HepG2 (cell line): ENCODE measurements around the gene TNMD. TPM values are rescaled to one million over a fixed set of nuclear protein-coding genes. Genes with fewer than 3 reads are reported as not detected.
A peak's percentile ranks its signal among the peaks of the same experiment; 100 is the strongest.

Source experiments
- CREB3 ChIP-seq: sonication (generic); formaldehyde crosslinking; IDR thresholded peaks from 2 replicates; pipeline ENCODE4 v1.5.0; 2020; ENCODE audit warnings: missing genetic modification reagents
- EP300 ChIP-seq, 3 experiments: sonication (generic) in 1 of 3; formaldehyde crosslinking in 1 of 3; IDR thresholded peaks; 2 replicates each; pipeline versions ENCODE4 v1.5.1 to v1.6.1; 2011 to 2020; ENCODE audit warnings: low read depth in 2 of 3, low read length in 2 of 3, borderline replicate concordance in 1 of 3, improper control_type of control experiment in 1 of 3, mild to moderate bottlenecking in 1 of 3, missing genetic modification reagents in 1 of 3, moderate library complexity in 1 of 3
- GTF3A ChIP-seq: sonication (generic); formaldehyde crosslinking; conservative IDR thresholded peaks from 2 replicates; pipeline ENCODE4 v1.4.0; 2020; ENCODE audit warnings: mild to moderate bottlenecking, missing genetic modification reagents
- MAX ChIP-seq: IDR thresholded peaks from 2 replicates; pipeline ENCODE4 v1.6.1; 2012; ENCODE audit warnings: inconsistent platforms
- NFAT5 ChIP-seq: sonication (generic); formaldehyde crosslinking; IDR thresholded peaks from 2 replicates; pipeline ENCODE4 v1.4.0; 2020; ENCODE audit warnings: missing genetic modification reagents
- PATZ1 ChIP-seq: sonication (generic); formaldehyde crosslinking; IDR thresholded peaks from 2 replicates; pipeline ENCODE4 v1.4.0; 2020; ENCODE audit warnings: missing genetic modification reagents
- PLSCR1 ChIP-seq: sonication (generic); formaldehyde crosslinking; IDR thresholded peaks from 2 replicates; pipeline ENCODE4 v1.5.0; 2020; ENCODE audit warnings: missing genetic modification reagents, mild to moderate bottlenecking, borderline replicate concordance
- SALL1 ChIP-seq: sonication (generic); formaldehyde crosslinking; IDR thresholded peaks from 2 replicates; pipeline ENCODE4 v1.8.0; 2022; ENCODE audit warnings: mild to moderate bottlenecking, missing genetic modification reagents
- THAP11 ChIP-seq: IDR thresholded peaks from 2 replicates; pipeline ENCODE4 v1.6.1; 2016; ENCODE audit warnings: missing biosample characterization, missing genetic modification reagents
- ZKSCAN1 ChIP-seq: fragments of 150-350 bp; IDR thresholded peaks from 2 replicates; pipeline ENCODE4 v1.6.1; 2014; ENCODE audit warnings: low read length
- ZNF629 ChIP-seq: sonication (generic); formaldehyde crosslinking; conservative IDR thresholded peaks from 2 replicates; pipeline ENCODE4 v1.5.0; 2020; ENCODE audit warnings: missing genetic modification reagents
- ZNF784 ChIP-seq: sonication (generic); formaldehyde crosslinking; IDR thresholded peaks from 2 replicates; pipeline ENCODE4 v1.5.1; 2020; ENCODE audit warnings: missing genetic modification reagents, mild to moderate bottlenecking, borderline replicate concordance
- polyA plus RNA-seq, 8 experiments: library from polyadenylated mRNA; depleted of rRNA in 3 of 8; stranded (reverse) in 7 of 8; unstranded in 1 of 8; fragments of >200 nt; fragmentation: Illumina TruSeq in 4 of 8; extraction: Trizol in 4 of 8; gene quantifications; 2 replicates each; pipeline versions ENCODE4 v1.2.1 to v1.2.3, GENCODE V29; 2011 to 2016; ENCODE audit warnings: low read depth in 4 of 8, missing spikeins in 1 of 8, mixed read lengths in 1 of 8; ENCODE audit not compliant: insufficient read depth in 1 of 8
- total RNA-seq, 5 experiments: library from RNA; depleted of rRNA; stranded (reverse); fragments of >200 nt; fragmentation: Illumina TruSeq; extraction: Trizol; gene quantifications; 2 replicates each; pipeline ENCODE4 v1.2.3, GENCODE V29; 2016; ENCODE audit warnings: low read depth in 1 of 5

The TNMD gene
- total and polyA plus RNA-seq, 2 of the 13 experiments (the other 11 are each of a cell fraction or from before 2014, with no cell fraction given), result not detected

- TF ChIP-seq THAP11 (CRISPR knock-in tag) (0 out of 2 replicates have a peak, but pooled peaks have one; percentile 1), MAX (peak; percentile 36; the same call in 1 of the 2 replicates), PATZ1 (CRISPR knock-in tag) (peak; percentile 44; the same call in 1 of the 2 replicates), EP300 (IDR thresholded peaks at IDR 0.05; ENCODE audit: low read depth in 2 of 2, low read length in 2 of 2) (no peak), EP300 (CRISPR knock-in tag; IDR thresholded peaks at IDR 0.05; ENCODE audit: borderline replicate concordance) (no peak), ZNF784 (CRISPR knock-in tag) (no peak), GTF3A (CRISPR knock-in tag) (no peak), PLSCR1 (CRISPR knock-in tag) (no peak), ZNF629 (0 out of 2 replicates have a peak, but pooled peaks have one; percentile 6), ZKSCAN1 (no peak), NFAT5 (CRISPR knock-in tag) (no peak), CREB3 (no peak), SALL1 (CRISPR knock-in tag) (0 out of 2 replicates have a peak, but pooled peaks have one; percentile 5)
Measured at GRCh38 chrX:100635989-100636320, 51.2 kb downstream of the TNMD start (continued).
